HG02938 (cell line): Measurements from ENCODE around the gene KCNQ1OT1.

Source experiments
- ATAC-seq: cut with Tn5 transposase; IDR thresholded peaks from one replicate; pipeline ENCODE4 v1.9.1; 2021; ENCODE audit warnings: mild to moderate bottlenecking, moderate library complexity; ENCODE audit not compliant: unreplicated experiment

Gene KCNQ1OT1

DNA sequence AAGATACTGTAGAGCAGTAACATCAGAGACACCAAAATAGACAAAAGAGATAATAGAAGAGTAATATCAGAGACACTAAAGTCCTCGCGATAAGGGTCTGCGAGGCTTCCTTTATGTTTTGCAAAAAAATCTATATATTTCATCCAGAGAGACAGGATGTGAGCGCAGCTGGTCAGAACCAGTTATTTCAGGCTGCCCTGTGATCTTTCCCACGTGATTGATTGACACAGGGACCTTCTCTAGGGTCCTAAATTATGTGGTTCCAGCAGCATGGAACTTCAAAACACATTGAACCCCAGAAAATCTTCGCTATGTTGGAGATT is 136.9 kb downstream of the KCNQ1OT1 start:
- no peak for ATAC-seq

DNA sequence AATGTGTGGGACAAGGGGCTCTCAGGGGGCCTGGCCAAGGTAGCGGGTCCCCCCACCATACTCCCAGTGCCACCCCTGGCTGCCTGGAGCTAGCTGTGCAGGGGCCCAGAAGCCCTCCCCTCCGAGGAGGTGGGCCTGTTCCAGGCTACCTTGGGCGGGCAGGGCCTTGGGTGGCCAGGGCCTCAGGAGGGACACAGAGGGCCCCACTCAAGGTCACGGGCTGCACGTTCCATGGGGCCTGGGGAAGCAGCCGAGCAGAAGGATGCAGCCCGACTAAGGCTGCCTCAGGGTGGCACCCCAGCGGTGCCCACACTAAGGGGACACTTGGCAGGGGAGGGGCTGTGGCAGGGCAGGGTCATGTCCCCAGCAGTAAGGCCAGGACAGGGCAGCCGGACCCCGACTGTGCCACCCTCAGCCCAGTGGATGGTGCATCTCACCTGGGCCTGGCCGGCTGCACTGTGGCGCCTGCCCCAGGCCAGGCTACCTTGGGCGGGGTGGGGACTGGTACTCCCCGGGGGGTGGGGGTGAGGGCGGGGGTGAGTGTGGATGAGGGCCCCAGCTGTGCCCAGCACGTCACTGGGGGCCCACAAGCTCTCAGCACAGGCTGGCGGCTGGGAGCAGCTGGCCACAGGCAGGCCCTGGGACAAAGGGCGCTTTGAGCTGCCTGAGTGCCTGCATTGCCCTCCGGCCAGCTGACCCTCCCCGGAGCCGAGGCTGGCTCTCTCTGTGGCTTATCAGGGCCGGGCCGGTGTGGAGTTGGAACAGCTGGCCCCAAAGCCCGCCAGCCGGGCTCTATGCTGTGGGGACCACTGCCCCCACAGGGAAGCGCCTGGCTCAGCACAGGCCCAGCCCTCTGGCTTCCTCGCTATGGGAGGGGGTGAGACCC is 137.9 kb downstream of the KCNQ1OT1 start:
- ATAC-seq: no peak

GRCh38 chr11:2559527-2560311 is 140.1 kb downstream of the KCNQ1OT1 start:
- no peak for ATAC-seq

DNA sequence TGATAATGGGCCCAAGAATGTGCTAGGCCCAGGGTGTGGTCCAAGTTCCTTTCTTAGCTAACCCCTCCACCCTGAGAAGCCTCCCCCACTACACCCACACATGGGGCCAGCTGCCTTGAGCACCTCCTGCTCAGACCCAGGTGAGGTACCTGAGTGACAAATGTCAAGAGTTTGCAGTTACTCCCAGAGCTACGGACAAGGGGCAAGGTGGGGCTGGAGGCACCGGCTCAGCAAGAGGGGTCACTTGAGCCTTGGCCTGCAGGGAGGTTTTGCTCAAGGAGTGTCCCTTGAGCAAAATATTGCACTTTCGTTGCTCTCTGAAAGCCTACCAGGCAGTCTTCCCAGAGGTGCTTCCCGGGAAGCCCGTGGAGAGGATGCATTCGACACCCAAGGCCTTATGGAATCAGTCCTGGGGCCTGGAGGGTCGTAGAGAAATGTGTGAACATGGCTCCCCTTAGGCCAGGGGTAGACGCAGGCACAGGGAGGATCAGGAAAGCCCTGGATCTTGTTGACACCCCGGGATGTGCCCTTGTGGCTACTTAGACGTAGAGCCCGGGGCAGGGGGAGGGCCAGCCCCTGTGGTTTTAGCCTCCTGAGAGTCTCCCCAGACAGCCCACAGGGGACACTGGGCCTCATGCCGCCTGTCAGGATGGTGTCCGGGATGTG is 140.8 kb downstream of the KCNQ1OT1 start:
- ATAC-seq: no peak

- ATAC-seq: no peak
Observed at GRCh38 chr11:2558397-2558796, 141.4 kb downstream of the KCNQ1OT1 start.
